GM21447 (cell line): Measurements from ENCODE around the gene CATSPERZ.
"Not testable (repeated sequence)": the region's sequence is repeated elsewhere in the genome, so short reads cannot be mapped to it uniquely, and the experiment has no call there.

Source experiments
- ATAC-seq: cut with Tn5 transposase; IDR thresholded peaks from one replicate; pipeline ENCODE4 v1.9.1; 2021; ENCODE audit not compliant: unreplicated experiment

Gene CATSPERZ

GRCh38 chr11:64303109-64304031, 3.2 kb downstream of the CATSPERZ start:
- ATAC-seq = no peak

- no peak for ATAC-seq
These were observed 3.8 kb downstream of the CATSPERZ start for GRCh38 chr11:64304032-64304315.

- ATAC-seq = peak; percentile 41
These were observed 4.3 kb downstream of the CATSPERZ start for GRCh38 chr11:64304316-64305072.

GRCh38 chr11:64305075-64305690, 5.0 kb downstream of the CATSPERZ start, which contains the start of gene ESRRA:
TSS of gene ESRRA (plus strand) at chr11:64305524. CDS start at chr11:64307180, 1,656 bp downstream.
- peak; percentile 59 for ATAC-seq

GRCh38 chr11:64305691-64306562, 5.8 kb downstream of the CATSPERZ start:
- peak; percentile 34 for ATAC-seq

- ATAC-seq = no peak
These were observed 6.4 kb downstream of the CATSPERZ start for GRCh38 chr11:64306563-64306875.

GRCh38 chr11:64306876-64307622, 6.9 kb downstream of the CATSPERZ start:
- ATAC-seq = no peak

GRCh38 chr11:64307795-64308194, 7.6 kb downstream of the CATSPERZ start:
- ATAC-seq = not testable (repeated sequence)

GRCh38 chr11:64312947-64313346, 12.8 kb downstream of the CATSPERZ start:
- no peak for ATAC-seq

- ATAC-seq = no peak
These were observed 13.5 kb downstream of the CATSPERZ start for GRCh38 chr11:64313491-64314145.

GRCh38 chr11:64314146-64314804, 14.1 kb downstream of the CATSPERZ start:
- ATAC-seq = no peak

- no peak for ATAC-seq
These were observed 14.8 kb downstream of the CATSPERZ start for GRCh38 chr11:64314805-64315561.

GRCh38 chr11:64315667-64316526, 15.7 kb downstream of the CATSPERZ start:
- ATAC-seq = not testable (repeated sequence)

GRCh38 chr11:64316672-64317324, 16.6 kb downstream of the CATSPERZ start:
- ATAC-seq = peak; percentile 5

- peak; percentile 72 for ATAC-seq
These were observed 17.3 kb downstream of the CATSPERZ start, which contains the start of gene TRMT112 for GRCh38 chr11:64317325-64317960. TSS of gene TRMT112 (minus strand) at chr11:64317559. CDS start at chr11:64317526, 33 bp downstream.
